Loucy (cell line): ENCODE data around the gene HID1.
A peak's percentile ranks its signal among the peaks of the same experiment; 100 is the strongest.

Source experiments
- H2AFZ ChIP-seq: fragments of 200-600 bp; sonication (generic); 2 replicates; pipeline ENCODE4 v1.6.0; 2016; ENCODE audit warnings: antibody characterized with exemption, mild to moderate bottlenecking, low read length, moderate library complexity
- H3F3A ChIP-seq: fragments of 200-600 bp; 2 replicates; pipeline ENCODE4 v1.6.0; 2016; ENCODE audit warnings: antibody characterized with exemption, low read depth, mild to moderate bottlenecking
- H3K27me3 ChIP-seq: fragments of 200-600 bp; sonication (generic); 2 replicates; pipeline ENCODE4 v1.6.1; 2014; ENCODE audit warnings: low read length, mild to moderate bottlenecking; ENCODE audit not compliant: insufficient read depth, poor library complexity, severe bottlenecking
- H3K36me3 ChIP-seq: fragments of 200-600 bp; sonication (generic); 2 replicates; pipeline ENCODE4 v1.6.1; 2016; ENCODE audit warnings: low read length; ENCODE audit not compliant: insufficient read depth
- H3K4me1 ChIP-seq: fragments of 200-600 bp; sonication (generic); 2 replicates; pipeline ENCODE4 v1.5.1; 2014; ENCODE audit warnings: low read length, mild to moderate bottlenecking; ENCODE audit not compliant: insufficient read depth, poor library complexity, severe bottlenecking
- H3K4me2 ChIP-seq: fragments of 200-600 bp; sonication (generic); 2 replicates; pipeline ENCODE4 v1.6.0; 2014; ENCODE audit warnings: antibody characterized with exemption, low read length, low read depth, mild to moderate bottlenecking; ENCODE audit not compliant: poor library complexity, severe bottlenecking
- H3K4me3 ChIP-seq: fragments of 200-600 bp; sonication (generic); 2 replicates; pipeline ENCODE4 v1.5.1; 2014; ENCODE audit warnings: low read length, mild to moderate bottlenecking, mixed read lengths; ENCODE audit not compliant: poor library complexity, severe bottlenecking
- H3K79me2 ChIP-seq: fragments of 200-600 bp; sonication (generic); 2 replicates; pipeline ENCODE4 v1.6.1; 2014; ENCODE audit warnings: low read length; ENCODE audit not compliant: insufficient read depth
- H3K9ac ChIP-seq: fragments of 200-600 bp; sonication (generic); 2 replicates; pipeline ENCODE4 v1.6.0; 2014; ENCODE audit warnings: mild to moderate bottlenecking, low read depth, low read length, moderate library complexity; ENCODE audit not compliant: poor library complexity, severe bottlenecking
- H3K9me2 ChIP-seq: fragments of 200-600 bp; sonication (generic); replicated peaks from 2 replicates; pipeline ENCODE4 v1.6.1; 2016; ENCODE audit warnings: low read depth, low read length, mixed read lengths
- H3K9me3 ChIP-seq: fragments of 200-600 bp; sonication (generic); 2 replicates; pipeline ENCODE4 v1.6.1; 2014; ENCODE audit warnings: mild to moderate bottlenecking, antibody characterized with exemption, low read length, low read depth; ENCODE audit not compliant: insufficient read depth
- H4K20me1 ChIP-seq: fragments of 200-600 bp; sonication (generic); 2 replicates; pipeline ENCODE4 v1.6.0; 2014; ENCODE audit warnings: antibody characterized with exemption, low read length, mild to moderate bottlenecking; ENCODE audit not compliant: insufficient read depth, poor library complexity, severe bottlenecking
- CTCF ChIP-seq: fragments of 200-600 bp; sonication (generic); conservative IDR thresholded peaks from 2 replicates; pipeline ENCODE4 v1.5.1; 2014; ENCODE audit warnings: mild to moderate bottlenecking, antibody characterized with exemption, low read length
- EZH2phosphoT487 ChIP-seq: fragments of 200-600 bp; IDR thresholded peaks from 2 replicates; pipeline ENCODE4 v1.6.1; 2018; ENCODE audit warnings: antibody characterized with exemption, mild to moderate bottlenecking, moderate library complexity, borderline replicate concordance

HID1 gene

GRCh38 chr17:74961657-74962350 lies 10.8 kb downstream of the HID1 start:
- H3K36me3 ChIP-seq = no peaks in the 10 kb centered on the region
- no peak overlapping the region for H3K4me2 ChIP-seq
- H3K27me3 ChIP-seq = no peaks in the 10 kb centered on the region
- H3K9ac ChIP-seq = no peak overlapping the region
- H3K79me2 ChIP-seq = no peaks in the 10 kb centered on the region
- H2AFZ ChIP-seq = no peak overlapping the region
- H3K4me1 ChIP-seq = peaks cover 7% of the 10 kb centered on the region
- H3F3A ChIP-seq = no peaks in the 10 kb centered on the region
- TF ChIP-seq CTCF (peak; percentile 72), EZH2phosphoT487 (no peak)
- H3K9me3 ChIP-seq = no peaks in the 10 kb centered on the region
- H3K4me3 ChIP-seq = no peak overlapping the region
- no peaks in the 10 kb centered on the region for H3K9me2 ChIP-seq
- H4K20me1 ChIP-seq = no peaks in the 10 kb centered on the region

- peak overlapping the region; percentile 66 for H2AFZ ChIP-seq
- no peaks in the 10 kb centered on the region for H4K20me1 ChIP-seq
- H3K4me2 ChIP-seq = peak overlapping the region; percentile 36
- no peaks in the 10 kb centered on the region for H3K9me2 ChIP-seq
- H3F3A ChIP-seq = no peaks in the 10 kb centered on the region
- no peak overlapping the region for H3K9ac ChIP-seq
- no peaks in the 10 kb centered on the region for H3K36me3 ChIP-seq
- peaks cover 7% of the 10 kb centered on the region for H3K4me1 ChIP-seq
- H3K4me3 ChIP-seq = peak overlapping the region; percentile 46
- H3K9me3 ChIP-seq = no peaks in the 10 kb centered on the region
- H3K79me2 ChIP-seq = no peaks in the 10 kb centered on the region
- TF ChIP-seq CTCF = peak; percentile 71
- no peak for TF ChIP-seq EZH2phosphoT487
- no peaks in the 10 kb centered on the region for H3K27me3 ChIP-seq
These were observed 11.8 kb downstream of the HID1 start for GRCh38 chr17:74960570-74961342.

- no peaks in the 10 kb centered on the region for H3F3A ChIP-seq
- H3K79me2 ChIP-seq = no peaks in the 10 kb centered on the region
- no peak overlapping the region for H3K4me2 ChIP-seq
These were observed 12.6 kb downstream of the HID1 start for GRCh38 chr17:74959826-74960515.

More at GRCh38 chr17:74959826-74960515, 12.6 kb downstream of the HID1 start:
- H2AFZ ChIP-seq = peak overlapping the region; percentile 66
- H3K4me1 ChIP-seq = peaks cover 7% of the 10 kb centered on the region
- H3K9me3 ChIP-seq = no peaks in the 10 kb centered on the region
- TF ChIP-seq CTCF (no peak), EZH2phosphoT487 (no peak)
- no peaks in the 10 kb centered on the region for H3K27me3 ChIP-seq
- H4K20me1 ChIP-seq = no peaks in the 10 kb centered on the region
- H3K9me2 ChIP-seq = no peaks in the 10 kb centered on the region
- H3K36me3 ChIP-seq = no peaks in the 10 kb centered on the region
- H3K4me3 ChIP-seq = no peak overlapping the region
- no peak overlapping the region for H3K9ac ChIP-seq
